GM12878 (cell line): ENCODE results near the gene EIF2A. TPM values are rescaled to one million over a fixed set of nuclear protein-coding genes. Genes with fewer than 3 reads are reported as not detected.
"Not testable (repeated sequence)": the region's sequence is repeated elsewhere in the genome, so short reads cannot be mapped to it uniquely, and the experiment has no call there.

ENCODE experiments used
- ATAC-seq: fragments of 200-7000 bp; cut with Tn5 transposase; 3 replicates; pipeline ENCODE4 v1.9.1; 2020; ENCODE audit warnings: mild to moderate bottlenecking, moderate library complexity
- BruUV-seq: library from RNA; stranded (reverse); fragments of 400-500 nt; replicated peaks from 2 replicates; lab custom pipeline; 2021; lab: Mats Ljungman, UMichigan
- CTCF ChIA-PET: fragments of 300-600 bp; sonication (Branson Sonifier 250); formaldehyde crosslinking; extraction: SDS; loops from one replicate; lab custom pipeline; 2021; ENCODE audit warnings: inconsistent platforms; lab: Yijun Ruan, JAX
- POLR2A ChIA-PET: fragments of 350-600 bp; formaldehyde crosslinking; extraction: SDS; loops from one replicate; lab custom pipeline; 2021; ENCODE audit warnings: inconsistent platforms; lab: Charles Lee
- RAD21 ChIA-PET: fragments of 300-600 bp; sonication (Branson Sonifier 250); formaldehyde crosslinking; loops from one replicate; lab custom pipeline; 2023; ENCODE audit warnings: antibody characterized with exemption; ENCODE audit not compliant: unreplicated experiment; lab: Charles Lee
- SMC1A ChIA-PET: fragments of 300-600 bp; sonication (Branson Sonifier 250); formaldehyde crosslinking; loops from one replicate; lab custom pipeline; 2023; ENCODE audit not compliant: unreplicated experiment, uncharacterized antibody; lab: Charles Lee
- DNase-seq: peaks from one replicate; pipeline ENCODE4 v3.0.0-alpha.2; 2011; ENCODE audit warnings: low read depth, low spot score
- FAIRE-seq: peaks from 3 replicates; lab custom pipeline; 2011; peaks lifted over from hg19 to GRCh38; lab: Jason Lieb, UNC
- H2AFZ ChIP-seq: 2 replicates; pipeline ENCODE4 v1.6.0; 2011; ENCODE audit warnings: low read depth, low read length, control low read depth; ENCODE audit not compliant: control insufficient read depth
- H3K27ac ChIP-seq: 2 replicates; pipeline ENCODE4 v1.5.1; 2011; ENCODE audit warnings: control low read depth; ENCODE audit not compliant: control insufficient read depth, insufficient read depth
- H3K27me3 ChIP-seq, 2 experiments: replicated peaks in 1 of 2; 2 replicates each; pipeline versions ENCODE4 v1.6.0 to v1.6.1; 2011; ENCODE audit warnings: low read length in 1 of 2; ENCODE audit not compliant: control insufficient read depth in 2 of 2, insufficient read depth in 2 of 2
- H3K36me3 ChIP-seq, 2 experiments: 2 replicates each; pipeline ENCODE4 v1.5.1; 2011; ENCODE audit warnings: low read length in 1 of 2; ENCODE audit not compliant: control insufficient read depth in 2 of 2, insufficient read depth in 2 of 2
- H3K4me1 ChIP-seq: 2 replicates; pipeline ENCODE4 v1.6.1; 2011; ENCODE audit warnings: mild to moderate bottlenecking, low read length, moderate library complexity, mixed read lengths; ENCODE audit not compliant: control insufficient read depth, insufficient read depth
- H3K4me2 ChIP-seq: 2 replicates; pipeline ENCODE4 v1.6.0; 2011; ENCODE audit warnings: control low read depth; ENCODE audit not compliant: control insufficient read depth, insufficient read depth
- H3K4me3 ChIP-seq: fragments of 200-600 bp; sonication (generic); 2 replicates; pipeline ENCODE4 v1.5.1; 2016
- H3K79me2 ChIP-seq: 2 replicates; pipeline ENCODE4 v1.6.0; 2011; ENCODE audit warnings: low read length; ENCODE audit not compliant: control insufficient read depth, insufficient read depth
- H3K9ac ChIP-seq: 2 replicates; pipeline ENCODE4 v1.8.0; 2011; ENCODE audit warnings: low read length, control low read depth, mixed read lengths; ENCODE audit not compliant: control insufficient read depth, insufficient read depth
- H3K9me3 ChIP-seq: replicated peaks from 3 replicates; pipeline ENCODE4 v1.5.1; 2011; ENCODE audit warnings: mild to moderate bottlenecking, low read length; ENCODE audit not compliant: control insufficient read depth, insufficient read depth
- H4K20me1 ChIP-seq: 2 replicates; pipeline ENCODE4 v1.6.0; 2011; ENCODE audit not compliant: control insufficient read depth, insufficient read depth
- FOXK2 ChIP-seq: fragments of 450-650 bp; IDR thresholded peaks from 2 replicates; pipeline ENCODE4 v1.6.1; 2017; ENCODE audit warnings: mild to moderate bottlenecking, moderate library complexity
- NFXL1 ChIP-seq: fragments of 450-650 bp; IDR thresholded peaks from 2 replicates; pipeline ENCODE4 v1.6.1; 2017; ENCODE audit warnings: antibody characterized with exemption, mild to moderate bottlenecking, borderline replicate concordance
- PBX3 ChIP-seq: IDR thresholded peaks from 2 replicates; pipeline ENCODE4 v1.6.1; 2011; ENCODE audit warnings: mild to moderate bottlenecking, low read depth, low read length, moderate library complexity; ENCODE audit not compliant: insufficient replicate concordance
- POLR2AphosphoS5 ChIP-seq: IDR thresholded peaks from 2 replicates; pipeline ENCODE4 v1.6.1; 2011; ENCODE audit warnings: mild to moderate bottlenecking, low read length, inconsistent platforms
- WGBS: methylation state at CpG from one replicate; pipeline ENCODE4 v1.1.6; 2016; ENCODE audit warnings: low lambda C conversion rate; ENCODE audit not compliant: insufficient replicate concordance, insufficient coverage; ENCODE audit errors: missing lambda C conversion rate; 5-methylcytosine and 5-hydroxymethylcytosine counted together
- in situ Hi-C: fragments of 300-500 bp; cut with MboI; formaldehyde crosslinking; loops from 9 replicates; pipeline ENCODE4 v1.14.3; 2018; ENCODE audit warnings: mixed read lengths
- intact Hi-C: fragments of 100-400 bp; cut with micrococcal nuclease; formaldehyde crosslinking; loops from one replicate; pipeline ENCODE4 v1.14.2; 2022; ENCODE audit not compliant: unreplicated experiment
- polyA plus RNA-seq, 11 experiments: library from polyadenylated mRNA; depleted of rRNA in 4 of 11; unstranded in 6 of 11; stranded (reverse) in 5 of 11; fragments of >200 nt; fragmentation: Nextera tagmentation in 4 of 11; fragmentation: Illumina TruSeq in 1 of 11; extraction: Ambion mirVana in 4 of 11; extraction: Trizol in 1 of 11; gene quantifications; 1 replicate in 1 of 11; 2 replicates in 10 of 11; pipeline versions ENCODE4 v1.2.1 to v1.2.3, GENCODE V29; 2011 to 2016; ENCODE audit warnings: inconsistent platforms in 2 of 11, missing spikeins in 2 of 11, low read depth in 1 of 11
- total RNA-seq, 4 experiments: library from RNA; depleted of rRNA in 3 of 4; stranded (reverse); fragments of >200 nt in 3 of 4; fragmentation: Illumina TruSeq in 1 of 4; extraction: Trizol in 1 of 4; gene quantifications; 2 replicates each; pipeline versions ENCODE4 v1.2.1 to v1.2.3, GENCODE V29; 2013 to 2021

The EIF2A gene
- total and polyA plus RNA-seq, 10 of the 15 experiments (the other 5 are each of a cell fraction or from before 2014, with no cell fraction given) = 85.4 to 211 (median 136) TPM

- Histone ChIP-seq H3K9me3 (peaks cover 2% of the 10 kb centered on the region; the same call in 2 of the 3 replicates), H3K27me3 (no peaks in the 10 kb centered on the region), H3K4me3 (no peak overlapping the region), H4K20me1 (no peaks in the 10 kb centered on the region), H3K27ac (no peak overlapping the region), H3K79me2 (peaks cover 57% of the 10 kb centered on the region), H3K36me3 (peaks cover 0 to 1% of the 10 kb centered on the region in 2 experiments; a peak in 1 of 4 replicates)
- ChIA-PET POLR2A (interaction anchor here (1.1 kb wide), 1 partner anchor 18 kb away, joined by 3 read pairs; the partner anchor contains the start of gene SELENOT), SMC1A (interaction anchor here (0.9 to 1.3 kb wide), 5 partner anchors 12 to 75 kb away, joined by 3 to 5 read pairs (median 3); no protein-coding TSS in a partner anchor), CTCF (interaction anchor here (1.0 kb wide), 2 partner anchors 71 to 153 kb away, joined by 3 to 4 read pairs; no protein-coding TSS in a partner anchor), RAD21 (no interaction called here)
- FAIRE-seq (no peak), ATAC-seq (peak; percentile 53), DNase-seq (no peak)
- 2% methylated on average over 7 of the region's 7 CpGs for WGBS
- intact Hi-C loops = no loop called here
- BruUV-seq = no TSS peak
- TF ChIP-seq NFXL1 (no peak), FOXK2 (no peak), POLR2AphosphoS5 (0 out of 2 replicates have a peak, but pooled peaks have one; percentile 37), PBX3 (no peak)
- TF ChIP-seq, all 136 proteins: peak for 1
- no peak overlapping the region for H3K9ac ChIP-seq
- no peak overlapping the region for H2AFZ ChIP-seq
- in situ Hi-C loops = no loop called here
- no peak overlapping the region for H3K4me2 ChIP-seq
- no peaks in the 10 kb centered on the region for H3K4me1 ChIP-seq
Observed at GRCh38 chr3:150620002-150620689, 73.6 kb downstream of the EIF2A start.

- CTCF ChIA-PET, DNase-seq, SMC1A ChIA-PET, H3K27me3 ChIP-seq, intact Hi-C loops, in situ Hi-C loops, BruUV-seq, RAD21 ChIA-PET, H2AFZ ChIP-seq, ATAC-seq, POLR2A ChIA-PET, H3K9me3 ChIP-seq, H3K4me2 ChIP-seq, H3K27ac ChIP-seq, H3K4me3 ChIP-seq, H3K4me1 ChIP-seq, FAIRE-seq, H4K20me1 ChIP-seq, H3K9ac ChIP-seq: not testable (repeated sequence)
- peaks cover 4 to 12% of the 10 kb centered on the region in 2 experiments; a peak in 2 of 4 replicates for H3K36me3 ChIP-seq
- H3K79me2 ChIP-seq = peaks cover 44% of the 10 kb centered on the region
Observed at GRCh38 chr3:150622955-150623354, 76.4 kb downstream of the EIF2A start.
